ENCODE results near the gene NCOA5. TPM values are rescaled to one million over a fixed set of nuclear protein-coding genes. Genes with fewer than 3 reads are reported as not detected.
"Not testable (repeated sequence)": the region's sequence is repeated elsewhere in the genome, so short reads cannot be mapped to it uniquely, and the experiment has no call there.

Gene NCOA5
- total RNA-seq, 1 donor from 2014 or later, result 18.3 TPM

GRCh38 chr20:46121184-46121930 is 31.6 kb upstream of the NCOA5 start:
- FAIRE-seq (no peak), DNase-seq (ENCODE audit: low spot score in 2 of 2) (no peak)

DNA sequence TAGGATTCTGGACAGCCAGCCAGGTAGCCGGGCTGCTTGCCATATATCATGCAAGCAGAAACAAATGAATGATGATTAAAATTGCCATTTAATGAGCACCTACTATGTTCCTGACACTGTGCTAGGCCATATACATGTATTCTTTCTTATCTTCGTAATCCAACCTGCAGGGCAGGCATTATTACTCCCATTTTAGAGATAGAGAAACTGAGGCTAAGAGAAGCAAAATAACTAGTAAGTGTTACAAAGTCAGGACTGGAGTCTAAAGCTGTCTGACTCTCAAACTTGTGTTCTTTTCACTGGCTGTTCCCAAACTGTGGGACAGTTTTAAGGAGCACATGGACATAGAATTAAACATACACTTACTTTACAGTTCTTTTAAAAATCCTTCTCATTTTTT is 30.4 kb upstream of the NCOA5 start:
- DNase-seq (ENCODE audit: low spot score in 2 of 2), result no peak
- FAIRE-seq, result no peak

DNA sequence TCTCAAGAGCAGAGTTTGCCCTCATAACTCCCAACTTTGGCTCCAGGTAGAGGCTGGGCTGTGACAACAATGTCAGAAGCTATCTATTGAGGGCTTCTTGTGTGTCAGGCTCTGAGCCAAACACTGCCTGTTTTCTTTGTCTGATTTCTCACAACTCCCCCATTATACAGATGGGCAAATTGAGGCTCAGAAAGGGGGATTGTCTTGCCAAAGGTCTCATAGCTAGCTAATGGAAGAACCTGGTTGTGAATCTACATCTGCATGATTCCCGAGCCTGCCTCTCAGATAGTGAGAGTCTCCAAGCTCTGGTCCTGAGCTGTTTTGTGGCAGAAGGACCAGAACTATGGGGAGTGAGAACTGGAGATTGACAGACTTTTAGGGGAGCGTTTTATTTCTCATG is 29.8 kb upstream of the NCOA5 start:
- FAIRE-seq (no peak), DNase-seq (ENCODE audit: low spot score in 2 of 2) (no peak)

DNA sequence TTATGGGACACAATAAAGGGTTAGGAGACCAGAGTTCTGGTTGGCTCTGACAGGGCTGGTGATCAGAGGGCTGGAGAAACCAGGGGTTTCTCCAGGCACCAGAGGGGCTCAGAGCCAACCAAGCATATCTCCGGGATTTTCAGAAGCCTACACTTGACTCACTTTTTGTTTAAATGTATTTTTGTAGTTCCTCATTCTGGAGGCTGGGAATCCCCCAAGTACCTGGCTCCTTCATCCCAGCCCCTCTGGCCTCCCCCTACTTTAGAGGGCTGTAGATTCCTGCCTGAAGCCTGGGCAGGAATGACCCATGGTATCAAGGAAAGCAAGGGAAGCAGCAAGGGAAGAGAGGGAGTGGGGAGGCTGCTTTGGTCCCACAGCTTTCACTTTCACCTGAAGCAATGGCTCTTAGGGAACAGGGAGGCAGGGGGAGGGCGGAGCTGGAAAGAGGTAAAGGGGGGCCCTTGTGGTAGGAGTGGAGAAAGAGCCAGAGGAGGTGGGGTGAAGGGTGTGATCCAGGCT is 29.3 kb upstream of the NCOA5 start:
- FAIRE-seq (no peak), DNase-seq (ENCODE audit: low spot score in 2 of 2) (no peak)

DNA sequence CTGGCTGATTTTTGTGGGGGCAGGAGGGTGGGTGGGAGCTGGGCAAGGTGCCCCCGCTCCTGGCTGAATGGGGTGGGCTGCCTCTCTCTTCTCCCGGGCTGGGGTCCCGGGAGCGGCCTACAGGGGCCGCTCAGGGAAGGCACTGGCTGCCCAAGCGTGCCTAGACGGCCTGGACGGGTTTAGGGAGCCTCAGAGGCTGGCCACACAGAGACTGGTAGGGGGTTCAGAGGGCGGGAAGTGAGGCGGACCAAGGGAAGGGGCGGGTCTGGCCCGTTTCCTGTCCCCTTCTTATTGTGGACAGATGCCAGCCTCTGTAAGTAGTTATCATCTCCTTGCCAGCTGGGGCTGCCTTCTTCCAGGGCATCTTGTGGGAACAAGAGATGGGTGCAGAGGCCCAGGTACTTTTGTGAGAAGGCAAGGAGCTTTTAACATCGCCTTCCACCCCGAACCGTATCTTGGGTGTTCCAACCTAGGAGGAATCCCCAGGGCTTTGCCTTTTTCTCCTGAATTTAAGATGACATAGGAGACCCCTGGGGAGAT is 28.8 kb upstream of the NCOA5 start:
- DNase-seq (ENCODE audit: low spot score in 2 of 2), result no peak
- no peak for FAIRE-seq

DNA sequence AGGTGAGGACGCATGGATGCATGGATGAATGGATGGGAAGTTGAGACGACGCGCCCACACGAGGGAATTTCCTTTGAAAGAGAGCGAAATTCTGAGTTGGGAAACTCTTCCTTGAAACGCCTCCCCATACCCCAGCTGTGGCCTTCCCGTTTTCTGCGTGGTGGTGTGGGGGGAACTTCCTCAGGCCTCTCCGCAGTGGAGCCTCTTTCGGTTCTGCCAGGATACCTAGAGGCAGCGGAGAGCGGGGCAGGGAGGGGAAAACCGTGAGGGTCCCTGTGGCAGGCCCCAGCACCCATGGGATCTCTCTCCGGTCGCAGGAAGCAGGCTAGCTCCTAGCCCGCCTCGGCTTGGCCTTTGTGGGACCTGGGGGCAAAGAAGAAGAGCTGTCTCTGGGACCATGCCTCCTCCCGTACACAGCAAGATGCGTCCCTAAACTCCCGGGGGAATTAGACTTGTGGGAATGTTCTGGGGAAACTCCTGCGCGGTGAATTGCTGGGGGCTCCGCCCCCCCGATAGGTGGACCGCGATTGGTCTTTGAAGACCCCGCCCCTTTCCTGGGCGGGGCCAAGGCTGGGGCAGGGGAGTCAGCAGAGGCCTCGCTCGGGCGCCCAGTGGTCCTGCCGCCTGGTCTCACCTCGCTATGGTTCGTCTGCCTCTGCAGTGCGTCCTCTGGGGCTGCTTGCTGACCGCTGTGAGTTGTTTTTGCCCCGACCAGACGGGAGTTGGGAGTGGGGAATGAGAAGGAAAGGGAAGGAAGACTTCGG is 28.1 kb upstream of the NCOA5 start, which contains the start of gene CD40:
Gene CD40 (plus strand): TSS at position 611 of the 764 bp plus-strand sequence. CDS start 30 bp downstream, at position 641.
- DNase-seq (ENCODE audit: low spot score in 2 of 2), result peak; percentile 45 to 87
- no peak for FAIRE-seq

DNA sequence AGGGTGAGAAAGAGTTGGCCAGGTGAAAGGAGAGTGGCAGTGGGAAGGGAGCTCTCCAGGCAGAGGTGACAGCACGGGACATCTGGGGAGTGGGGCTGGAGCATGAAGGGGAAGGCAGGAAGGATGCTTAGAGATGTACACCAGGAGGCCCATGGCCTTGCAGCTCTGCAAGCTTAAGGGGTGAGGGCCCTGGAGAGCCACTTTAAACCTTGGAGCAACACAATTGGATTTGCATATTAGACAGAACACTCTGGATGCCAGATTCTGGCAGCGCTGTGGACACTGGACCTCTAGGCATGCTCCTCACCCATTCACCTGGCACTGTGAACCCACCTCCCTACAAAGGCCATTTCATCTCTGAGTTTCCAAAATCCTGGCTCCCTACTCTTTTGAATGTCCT is 24.7 kb upstream of the NCOA5 start:
- FAIRE-seq (no peak), DNase-seq (ENCODE audit: low spot score in 2 of 2) (no peak)

DNA sequence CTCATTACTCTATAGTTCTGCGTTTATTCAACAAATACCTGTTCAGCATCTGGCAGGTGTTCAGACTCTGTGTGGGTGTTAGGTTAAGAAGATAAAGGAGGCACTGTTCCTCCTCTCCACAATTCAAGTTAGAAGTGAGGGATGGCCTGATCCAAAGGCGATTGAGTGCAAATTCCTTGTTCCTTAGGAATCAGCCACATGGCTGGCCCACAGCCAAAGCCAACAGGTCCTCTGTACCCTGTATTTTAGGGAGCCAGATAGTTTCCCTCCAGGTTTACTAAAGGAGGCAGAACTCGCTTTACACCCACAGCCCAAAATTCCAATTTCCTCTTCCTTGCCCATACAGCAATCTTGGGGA is 23.3 kb upstream of the NCOA5 start:
- no peak for FAIRE-seq
- no peak for DNase-seq (ENCODE audit: low spot score in 2 of 2)

- DNase-seq (ENCODE audit: low spot score in 2 of 2) (no peak), FAIRE-seq (no peak)
Measured at GRCh38 chr20:46112430-46113112, 22.8 kb upstream of the NCOA5 start.

GRCh38 chr20:46111836-46112212 is 22.1 kb upstream of the NCOA5 start:
- no peak for DNase-seq (ENCODE audit: low spot score in 2 of 2)
- no peak for FAIRE-seq

DNA sequence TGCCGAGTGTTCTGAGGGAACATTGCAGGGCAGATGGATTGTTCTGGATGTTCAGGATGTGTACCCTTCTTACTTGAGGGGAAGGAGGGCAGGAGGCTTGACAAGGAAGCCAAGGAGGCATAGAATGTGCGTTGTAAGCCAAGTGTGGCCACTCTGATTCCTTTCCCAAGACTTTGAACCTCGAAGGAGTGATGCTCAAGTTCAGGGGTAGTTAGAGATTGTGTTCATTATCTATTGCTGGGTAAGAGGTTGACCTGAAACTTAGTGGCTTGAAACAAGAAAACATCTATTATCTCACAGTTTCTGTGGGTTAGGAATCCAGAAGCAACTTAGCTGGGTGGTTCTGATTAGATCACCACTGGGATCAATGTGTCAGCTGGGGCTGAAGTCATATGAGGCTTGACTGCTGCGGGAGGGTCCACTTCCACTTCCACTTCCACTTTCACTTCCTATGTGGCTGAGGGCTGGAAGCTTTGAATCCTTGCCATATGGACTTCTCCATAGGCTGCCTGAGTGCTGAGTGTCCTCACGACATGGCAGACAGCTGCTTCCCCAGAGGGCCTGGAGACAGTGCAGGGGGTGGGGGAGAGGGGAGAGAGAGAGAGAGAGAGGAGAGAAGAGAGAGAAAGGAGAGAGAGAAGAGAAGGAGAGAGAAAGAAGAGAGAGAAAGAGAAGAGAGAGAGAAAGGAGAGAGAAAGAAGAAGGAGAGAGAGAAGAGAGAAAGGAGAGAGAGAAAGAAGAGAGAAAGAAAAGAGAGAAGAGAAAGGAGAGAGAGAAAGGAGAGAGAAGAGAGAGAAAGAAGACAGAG is 21.5 kb upstream of the NCOA5 start:
- FAIRE-seq, result no peak

GRCh38 chr20:46108976-46109375 is 19.2 kb upstream of the NCOA5 start:
- DNase-seq (ENCODE audit: low spot score in 2 of 2), result no peak
- FAIRE-seq, result no peak

More for the DNA sequence above, 21.5 kb upstream of the NCOA5 start:
- DNase-seq (ENCODE audit: low spot score in 2 of 2), result no peak

GRCh38 chr20:46108435-46108841 is 18.7 kb upstream of the NCOA5 start:
- no peak for FAIRE-seq
- DNase-seq (ENCODE audit: low spot score in 2 of 2), result no peak

GRCh38 chr20:46107061-46107460 is 17.3 kb upstream of the NCOA5 start:
- DNase-seq (ENCODE audit: low spot score in 2 of 2) (no peak), FAIRE-seq (no peak)

DNA sequence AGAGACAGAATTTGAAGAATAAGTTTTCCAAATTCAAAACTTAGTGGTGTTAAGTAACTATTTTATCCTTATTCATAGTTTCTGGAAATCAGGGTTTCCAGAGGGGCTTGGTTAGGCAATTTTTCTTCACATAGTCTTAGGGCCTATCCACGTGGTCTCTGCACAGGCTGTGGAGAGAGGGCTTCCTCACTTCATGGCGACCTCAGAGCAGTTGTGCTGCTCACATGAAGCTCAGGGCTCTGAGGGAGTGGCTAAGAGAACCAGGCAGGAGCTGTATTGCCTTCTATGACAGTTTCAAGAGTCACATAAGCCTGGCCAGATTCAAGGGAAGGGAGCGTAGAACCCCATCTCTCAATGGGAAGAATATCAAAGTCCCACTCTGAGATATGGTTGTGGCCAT is 14.5 kb upstream of the NCOA5 start:
- FAIRE-seq (no peak), DNase-seq (ENCODE audit: low spot score in 2 of 2) (no peak)

DNA sequence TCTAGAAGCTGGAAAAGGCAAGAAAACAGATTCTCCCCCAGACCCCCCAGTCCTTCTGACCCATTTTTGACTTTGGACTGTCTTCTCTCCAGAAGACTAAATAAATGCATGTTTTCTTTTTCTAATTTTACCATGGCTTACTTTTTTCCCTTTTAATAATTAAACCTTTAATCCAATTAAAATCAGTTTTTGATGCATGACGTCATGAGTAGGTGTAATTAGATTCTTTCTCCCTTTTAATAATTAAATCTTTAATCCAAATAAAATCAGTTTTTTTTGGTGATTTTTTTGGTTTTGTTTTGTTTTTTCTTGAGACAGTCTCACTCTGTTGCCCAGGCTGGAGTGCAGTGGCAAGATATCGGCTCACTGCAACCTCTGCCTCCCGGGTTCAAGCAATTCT is 13.2 kb upstream of the NCOA5 start:
- DNase-seq (ENCODE audit: low spot score in 2 of 2), result no peak
- FAIRE-seq, result no peak

- no peak for DNase-seq (ENCODE audit: low spot score in 2 of 2)
- no peak for FAIRE-seq
Measured at GRCh38 chr20:46101957-46102356, 12.2 kb upstream of the NCOA5 start.

GRCh38 chr20:46100988-46101387 is 11.2 kb upstream of the NCOA5 start:
- DNase-seq (ENCODE audit: low spot score in 2 of 2), result no peak
- no peak for FAIRE-seq

- FAIRE-seq; DNase-seq (ENCODE audit: low spot score in 2 of 2): not testable (repeated sequence)
Measured at GRCh38 chr20:46100444-46100843, 10.7 kb upstream of the NCOA5 start.
